Endothelial cell of hepatic sinusoid (primary cell): Measurements from ENCODE around the gene GLI1.
"Not testable (repeated sequence)": the region's sequence is repeated elsewhere in the genome, so short reads cannot be mapped to it uniquely, and the experiment has no call there.

Experiments used
- in situ Hi-C: cut with HindIII; loops from 2 replicates; pipeline ENCODE4 v1.10.0; 2017; ENCODE audit warnings: low sequenced_read_pairs

Gene GLI1

GRCh38 chr12:57441393-57441792 is 18.2 kb upstream of the GLI1 start:
- in situ Hi-C loops, result not testable (repeated sequence)

- in situ Hi-C loops, result no loop called here
These were observed 17.6 kb upstream of the GLI1 start for GRCh38 chr12:57441846-57442427.

GRCh38 chr12:57444337-57444736 is 15.2 kb upstream of the GLI1 start:
- in situ Hi-C loops, result not testable (repeated sequence)

GRCh38 chr12:57444744-57445143 is 14.8 kb upstream of the GLI1 start:
- in situ Hi-C loops, result no loop called here

- in situ Hi-C loops, result no loop called here
These were observed 13.2 kb upstream of the GLI1 start for GRCh38 chr12:57446292-57446960.

DNA sequence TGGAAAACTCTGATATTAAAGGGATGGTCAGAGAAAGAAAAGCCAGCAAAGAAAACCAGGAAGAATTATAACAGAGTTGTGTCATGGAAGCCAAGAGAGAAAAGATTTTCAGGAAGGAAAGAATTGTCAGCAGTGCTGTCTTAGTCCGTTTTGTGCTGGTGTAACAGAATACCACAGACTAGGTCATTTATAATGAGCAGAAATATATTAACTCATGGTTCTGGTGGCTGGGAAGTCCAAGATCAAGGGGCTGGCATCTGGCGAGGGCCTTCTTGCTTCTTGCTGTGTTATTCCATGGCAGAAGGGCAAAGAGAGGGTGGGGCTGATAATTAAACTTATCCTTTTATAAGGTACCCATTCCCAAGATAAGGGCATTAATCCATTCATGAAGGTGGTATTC is 10.9 kb upstream of the GLI1 start:
- in situ Hi-C loops, result no loop called here

GRCh38 chr12:57449375-57449774 is 10.2 kb upstream of the GLI1 start:
- in situ Hi-C loops, result no loop called here

GRCh38 chr12:57450057-57450456 is 9.5 kb upstream of the GLI1 start:
- in situ Hi-C loops, result no loop called here

GRCh38 chr12:57451233-57451778 is 8.3 kb upstream of the GLI1 start:
- in situ Hi-C loops, result no loop called here

DNA sequence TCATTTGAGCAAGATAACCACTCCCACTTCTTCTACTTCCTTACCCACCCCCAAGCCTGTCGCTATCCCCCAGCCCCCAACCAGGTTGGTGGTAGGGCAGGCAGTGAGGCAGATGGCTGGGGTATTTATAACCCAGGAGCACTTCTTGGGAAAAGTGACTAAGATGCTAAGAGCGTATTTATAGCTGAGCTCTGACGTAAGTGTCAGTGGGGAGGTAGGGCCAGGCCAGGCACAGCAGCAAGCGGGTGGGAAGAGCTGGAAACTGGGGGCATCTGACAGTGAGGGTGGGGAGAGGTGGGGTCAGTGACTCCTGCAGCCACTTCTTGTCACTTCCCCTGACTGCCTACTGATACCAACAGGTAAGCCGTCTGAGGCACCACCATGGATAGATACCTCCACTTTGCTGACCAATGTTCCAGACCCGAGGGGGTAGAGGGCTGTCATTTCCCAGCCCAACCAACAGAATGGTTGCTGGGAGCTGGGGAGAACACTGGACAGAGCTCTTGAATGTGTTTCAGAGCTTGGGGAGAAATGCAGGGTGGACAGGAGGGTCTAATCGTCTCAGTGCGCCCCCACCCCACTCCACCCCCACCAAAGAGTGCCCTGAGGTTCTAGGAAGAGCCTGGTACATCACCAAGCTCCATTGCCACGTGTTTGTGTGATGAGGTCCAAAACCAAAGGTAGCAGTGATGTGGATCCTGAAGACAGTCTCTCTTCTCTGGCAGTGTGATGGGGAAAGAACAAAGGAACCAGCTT is 7.2 kb upstream of the GLI1 start:
- in situ Hi-C loops, result no loop called here

DNA sequence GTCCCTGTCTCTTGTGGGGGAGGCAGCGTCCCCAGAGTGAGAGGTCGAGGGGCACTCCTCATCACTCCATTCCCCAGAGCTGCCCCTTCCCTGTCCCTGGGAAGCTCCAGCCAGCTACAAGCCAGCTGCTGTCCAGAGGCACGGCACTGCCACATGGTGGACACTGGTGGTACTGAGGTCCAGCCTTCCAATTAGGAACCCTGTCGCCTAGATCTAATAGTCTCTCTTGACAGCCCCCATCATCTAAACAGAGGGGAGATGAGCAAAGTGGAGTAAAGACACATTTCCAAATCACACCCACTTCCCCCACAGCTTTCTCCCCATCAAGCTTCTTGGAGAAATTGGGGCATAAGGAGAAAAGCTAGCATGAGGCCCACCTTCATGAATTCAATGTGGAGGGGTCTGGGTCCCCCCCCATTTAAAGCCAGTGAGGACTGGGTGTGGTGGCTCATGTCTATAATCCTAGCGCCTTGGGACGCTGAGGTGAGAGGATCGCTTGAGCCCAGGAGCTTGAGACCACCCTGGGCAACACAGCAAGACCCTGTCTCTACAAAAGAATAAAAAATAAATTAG is 6.6 kb upstream of the GLI1 start:
- in situ Hi-C loops, result no loop called here

- in situ Hi-C loops, result no loop called here
These were observed 5.4 kb upstream of the GLI1 start for GRCh38 chr12:57454213-57454565.

DNA sequence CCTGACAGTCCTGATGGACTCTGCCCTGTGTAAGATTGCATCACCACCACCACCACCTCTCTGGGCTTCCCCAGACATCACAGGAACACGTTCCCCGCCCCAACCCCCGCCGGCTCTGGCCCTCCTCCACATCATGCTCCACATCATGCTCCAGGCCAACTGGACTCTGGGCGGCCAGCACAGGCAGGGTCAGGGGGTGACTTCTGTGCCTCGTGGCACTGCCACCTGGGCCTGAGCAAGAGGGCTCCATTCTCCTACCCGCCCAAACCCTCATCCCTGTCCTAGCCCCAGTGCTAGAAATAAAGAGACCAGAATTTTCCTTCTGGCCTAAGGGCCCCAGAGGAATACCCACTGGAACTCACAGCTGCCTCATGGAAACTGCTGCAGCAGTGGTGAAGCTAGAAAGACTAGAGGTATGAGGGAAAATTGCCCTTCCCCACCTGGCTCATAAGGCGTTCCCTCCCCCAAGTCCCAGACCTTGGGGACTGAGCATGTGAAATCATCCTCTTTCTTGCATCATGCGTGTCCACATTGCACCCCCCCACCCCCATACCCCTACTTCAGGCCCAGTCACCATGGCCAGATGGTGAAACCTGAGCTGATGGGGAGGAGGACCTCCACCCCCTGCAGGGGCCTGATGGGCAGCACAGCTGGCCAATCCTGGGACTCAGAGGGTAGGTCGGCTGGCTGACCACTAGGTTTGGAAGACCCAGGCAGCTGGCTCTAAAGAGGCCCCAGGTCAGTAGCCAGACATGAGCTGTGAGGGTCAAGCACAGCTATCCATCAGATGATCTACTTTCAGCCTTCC is 4.8 kb upstream of the GLI1 start, which contains the start of gene INHBE:
INHBE (plus strand) TSS at position 742 of the 808 bp plus-strand sequence. CDS start 230 bp downstream, outside the sequence.
- in situ Hi-C loops, result no loop called here

- in situ Hi-C loops, result no loop called here
These were observed 4.0 kb upstream of the GLI1 start for GRCh38 chr12:57455374-57456144.

GRCh38 chr12:57456145-57456700 is 3.4 kb upstream of the GLI1 start:
- in situ Hi-C loops, result no loop called here

DNA sequence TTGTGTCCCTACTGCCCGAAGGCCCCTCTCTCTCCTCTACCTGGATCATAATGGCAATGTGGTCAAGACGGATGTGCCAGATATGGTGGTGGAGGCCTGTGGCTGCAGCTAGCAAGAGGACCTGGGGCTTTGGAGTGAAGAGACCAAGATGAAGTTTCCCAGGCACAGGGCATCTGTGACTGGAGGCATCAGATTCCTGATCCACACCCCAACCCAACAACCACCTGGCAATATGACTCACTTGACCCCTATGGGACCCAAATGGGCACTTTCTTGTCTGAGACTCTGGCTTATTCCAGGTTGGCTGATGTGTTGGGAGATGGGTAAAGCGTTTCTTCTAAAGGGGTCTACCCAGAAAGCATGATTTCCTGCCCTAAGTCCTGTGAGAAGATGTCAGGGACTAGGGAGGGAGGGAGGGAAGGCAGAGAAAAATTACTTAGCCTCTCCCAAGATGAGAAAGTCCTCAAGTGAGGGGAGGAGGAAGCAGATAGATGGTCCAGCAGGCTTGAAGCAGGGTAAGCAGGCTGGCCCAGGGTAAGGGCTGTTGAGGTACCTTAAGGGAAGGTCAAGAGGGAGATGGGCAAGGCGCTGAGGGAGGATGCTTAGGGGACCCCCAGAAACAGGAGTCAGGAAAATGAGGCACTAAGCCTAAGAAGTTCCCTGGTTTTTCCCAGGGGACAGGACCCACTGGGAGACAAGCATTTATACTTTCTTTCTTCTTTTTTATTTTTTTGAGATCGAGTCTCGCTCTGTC is 2.7 kb upstream of the GLI1 start:
- in situ Hi-C loops, result no loop called here

GRCh38 chr12:57458665-57459054 is 925 bp upstream of the GLI1 start:
- in situ Hi-C loops, result no loop called here

- in situ Hi-C loops, result no loop called here
These were observed 383 bp upstream of the GLI1 start for GRCh38 chr12:57459055-57459749.

DNA sequence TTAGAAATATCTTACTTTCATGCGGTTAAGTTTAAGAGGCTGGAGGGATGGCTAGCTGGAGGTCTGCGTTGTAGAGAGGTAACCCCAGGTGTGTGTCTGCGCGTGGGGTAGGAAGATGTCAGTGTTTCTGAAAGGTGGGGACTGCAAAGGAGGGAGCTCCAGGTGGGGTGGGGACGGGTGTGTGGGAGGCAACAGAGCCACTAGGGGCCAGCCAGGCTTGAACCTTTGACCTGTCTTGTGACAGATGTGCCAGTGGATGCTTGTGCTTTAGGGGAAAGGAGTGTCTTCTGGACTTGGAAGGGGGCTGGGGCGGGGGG is 841 bp downstream of the GLI1 start:
- in situ Hi-C loops, result no loop called here
